Measurements from ENCODE around the gene RPL7A. TPM values are rescaled to one million over a fixed set of nuclear protein-coding genes. Genes with fewer than 3 reads are reported as not detected.
"Not testable (repeated sequence)": the region's sequence is repeated elsewhere in the genome, so short reads cannot be mapped to it uniquely, and the experiment has no call there.

The RPL7A gene
- total and polyA plus RNA-seq, 5 experiments from 2014 or later: 1,183 to 2,355 (median 1,387) TPM

DNA sequence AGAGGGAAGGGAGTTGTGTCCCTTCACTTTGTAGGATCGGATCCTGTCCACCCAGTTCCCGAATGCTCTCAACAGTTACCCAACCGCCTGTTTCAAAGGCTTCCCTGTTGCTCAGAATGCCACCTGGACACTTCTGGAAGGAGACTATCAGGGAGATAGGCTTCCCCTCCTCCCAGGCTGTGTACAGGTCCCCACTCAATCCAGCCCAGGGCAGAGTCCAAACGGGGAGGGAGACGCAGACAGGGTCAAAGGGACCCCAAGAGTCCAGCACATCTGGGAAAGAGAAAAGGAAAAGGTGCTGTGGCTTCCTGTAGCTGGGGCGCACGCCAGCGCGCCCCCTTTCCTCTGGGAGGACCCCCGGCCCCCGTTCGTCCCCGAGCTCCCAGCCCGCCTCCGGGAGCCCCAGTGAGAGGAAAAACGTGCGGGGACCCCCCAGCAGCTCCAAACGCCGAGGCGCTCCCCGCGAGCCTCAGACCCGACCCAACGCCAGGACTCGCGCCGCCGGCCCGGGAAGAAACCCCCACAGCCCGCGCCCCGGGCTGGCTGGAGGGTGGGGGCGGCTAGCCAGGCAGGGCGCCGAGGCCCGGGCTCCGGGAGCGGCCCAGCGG lies 27.2 kb downstream of the RPL7A start:
- ATAC-seq (peak in 1 of 2 donors; percentile 2), DNase-seq (peak in 2 of 10 donors; percentile 7 to 15)
- no peaks in the 10 kb centered on the region for H3K27me3 Mint-ChIP-seq
- H3K27ac Mint-ChIP-seq: peak overlapping the region; percentile 89 to 97 (median 94)
- POLR2A ChIA-PET: interaction anchor here (1.2 to 9.6 kb wide), 5 partner anchors 12 to 41 kb away, joined by 3 to 143 read pairs (median 5); partner anchors contain the start of genes MED22, RPL7A, SURF1 and SURF2
- H3K4me1 Mint-ChIP-seq: peaks cover 28 to 50% (median 48%) of the 10 kb centered on the region in 4 donors
- H3K9me3 Mint-ChIP-seq: no peaks in the 10 kb centered on the region
- H3K4me3 Mint-ChIP-seq: peak overlapping the region; percentile 87 to 98 (median 94)
- peaks cover 0 to 12% (median 0%) of the 10 kb centered on the region in 3 donors for H3K36me3 Mint-ChIP-seq

DNA sequence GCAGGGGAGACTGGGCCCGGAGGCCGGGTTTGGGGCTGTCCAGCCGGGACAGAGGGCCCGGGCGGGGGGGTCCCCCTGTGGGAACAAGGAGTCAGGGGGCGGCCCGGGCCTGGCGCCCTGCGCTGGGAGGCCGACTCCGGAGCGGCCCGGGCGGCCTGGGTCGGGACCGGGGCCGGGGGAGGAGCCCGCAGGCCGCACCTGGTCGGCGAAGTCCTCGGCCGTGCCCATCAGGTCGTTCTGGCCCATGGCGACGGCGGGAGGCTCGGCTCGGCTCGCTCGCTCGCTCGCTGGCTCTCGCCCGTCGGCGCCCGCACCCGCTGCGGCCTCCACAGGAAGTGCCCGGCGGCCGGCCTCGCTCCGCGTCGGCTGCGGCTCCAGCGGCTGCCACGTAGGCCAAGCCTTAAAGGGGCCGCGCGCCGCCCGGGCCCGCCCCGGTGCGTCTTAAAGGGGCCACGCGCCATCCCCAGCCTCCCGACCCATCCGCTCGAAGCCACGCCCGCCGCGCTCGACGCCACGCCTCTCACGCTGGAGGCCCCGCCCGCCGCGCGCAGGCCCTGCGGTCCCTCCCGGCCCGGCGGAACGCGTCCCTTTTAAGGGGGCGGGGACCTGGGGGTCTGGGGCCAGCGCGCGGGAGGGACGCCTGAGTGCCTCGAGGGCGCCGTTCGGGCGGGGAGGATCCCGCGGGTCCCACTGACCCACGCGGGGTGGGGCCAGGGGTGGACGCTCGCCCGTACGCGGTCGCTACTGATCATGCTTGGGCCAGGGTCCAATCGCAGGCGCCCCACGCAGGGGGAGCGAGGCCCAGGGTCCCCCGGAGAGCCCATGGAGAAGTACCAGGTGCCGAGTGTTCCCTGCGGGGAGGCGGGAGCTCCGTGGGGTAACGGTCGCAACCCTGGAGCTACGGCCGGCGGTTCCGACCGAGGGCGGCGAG lies 28.0 kb downstream of the RPL7A start, which contains the start of the genes STKLD1 and SURF4:
STKLD1 (plus strand) TSS at position 643 of the 931 bp plus-strand sequence; CDS start at position 751, 108 bp downstream.
SURF4 (minus strand) TSS at position 337 of the 931 bp plus-strand sequence; CDS start at position 246, 91 bp downstream.
- ATAC-seq: peak; percentile 83

DNA sequence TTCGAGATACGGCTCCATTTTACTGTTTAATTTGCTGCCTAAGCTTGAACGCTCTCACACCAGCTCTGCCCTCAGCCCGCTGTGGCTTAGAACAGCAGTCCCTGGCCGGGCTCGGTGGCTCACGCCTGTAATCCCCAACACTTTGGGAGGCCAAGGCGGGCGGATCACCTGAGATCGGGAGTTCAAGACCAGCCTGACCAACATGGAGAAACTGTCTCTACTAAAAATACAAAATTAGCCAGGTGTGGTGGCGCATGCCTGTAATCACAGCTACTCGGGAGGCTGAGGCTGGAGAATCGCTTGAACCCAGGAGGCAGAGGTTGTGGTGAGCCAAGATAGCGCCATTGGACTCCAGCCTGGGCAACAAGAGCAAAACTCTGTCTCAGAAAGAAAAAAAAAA lies 29.3 kb downstream of the RPL7A start:
- H3K36me3 Mint-ChIP-seq: peaks cover 0 to 11% (median 0%) of the 10 kb centered on the region in 3 donors
- POLR2A ChIA-PET: interaction anchor here (0.7 to 9.6 kb wide), 7 partner anchors 10 to 42 kb away, joined by 3 to 106 read pairs (median 5); partner anchors contain the start of genes MED22, REXO4, RPL7A and SURF1
- peak overlapping the region in 4 of 10 donors; percentile 24 to 62 (median 42) for H3K27ac Mint-ChIP-seq
- H3K27me3 Mint-ChIP-seq, ATAC-seq, DNase-seq, H3K9me3 Mint-ChIP-seq: not testable (repeated sequence)
- H3K4me3 Mint-ChIP-seq: peak overlapping the region in 9 of 10 donors; percentile 41 to 84 (median 74)
- H3K4me1 Mint-ChIP-seq: peaks cover 9 to 29% (median 27%) of the 10 kb centered on the region in 4 donors

More for the DNA sequence above, 28.0 kb downstream of the RPL7A start, which contains the start of the genes STKLD1 and SURF4:
- Mint-ChIP-seq H3K4me3 (peak within 1 kb of the TSS; percentile 87 to 98 (median 94)), H3K27ac (peak within 1 kb of the TSS; percentile 89 to 97 (median 94)), H3K9me3 (no peaks in the 10 kb centered on the region), H3K4me1 (peaks cover 20 to 42% (median 40%) of the 10 kb centered on the region in 4 donors), H3K36me3 (peaks cover 0 to 11% (median 0%) of the 10 kb centered on the region in 3 donors), H3K27me3 (no peaks in the 10 kb centered on the region)
- DNase-seq: peak; percentile 86 to 94 (median 92)
- POLR2A ChIA-PET: interaction anchor here (1.0 to 9.6 kb wide), 8 partner anchors 9 to 41 kb away, joined by 3 to 143 read pairs (median 5); partner anchors contain the start of genes MED22, RPL7A, SURF1 and SURF2

GRCh38 chr9:133377721-133378216 lies 29.8 kb downstream of the RPL7A start:
- Mint-ChIP-seq H3K4me3 (peak overlapping the region in 2 of 10 donors; percentile 22 to 72), H3K9me3 (no peaks in the 10 kb centered on the region), H3K27ac (peak overlapping the region in 1 of 10 donors; percentile 48), H3K4me1 (peaks cover 5 to 25% (median 22%) of the 10 kb centered on the region in 4 donors), H3K36me3 (peaks cover 0 to 10% (median 0%) of the 10 kb centered on the region in 3 donors), H3K27me3 (no peaks in the 10 kb centered on the region)
- no peak for DNase-seq
- POLR2A ChIA-PET: interaction anchor here (1.5 to 9.6 kb wide), 3 partner anchors 21 to 29 kb away, joined by 5 to 106 read pairs (median 9); partner anchors contain the start of genes MED22, RPL7A, SURF1 and SURF2
- ATAC-seq: no peak

DNA sequence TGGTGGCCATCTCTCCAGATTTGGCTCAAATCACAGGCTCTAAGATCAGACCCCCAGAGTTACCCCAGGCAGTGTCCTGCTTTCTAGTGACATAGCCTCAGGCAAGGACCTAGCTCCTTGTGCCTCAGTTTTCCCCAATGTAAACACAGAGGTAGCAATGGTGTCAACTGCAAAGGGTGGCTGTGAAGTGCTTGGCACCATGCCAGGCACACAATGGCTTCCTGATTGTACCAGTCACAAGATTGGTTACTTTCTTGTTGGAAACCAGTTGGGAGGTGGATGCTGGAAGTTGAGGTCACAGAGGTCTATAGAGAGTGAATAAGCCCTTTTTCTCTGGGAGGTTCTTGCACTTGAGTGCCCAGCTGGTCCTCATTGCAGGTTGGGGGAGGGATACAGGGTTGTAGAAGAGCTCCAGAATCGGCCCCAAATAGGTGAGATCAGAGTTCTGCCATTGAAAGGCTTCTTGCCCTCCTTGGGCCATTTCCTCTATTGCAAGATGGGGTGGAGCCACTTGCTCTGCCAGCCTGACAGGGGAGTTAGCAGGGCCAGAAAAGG lies 30.5 kb downstream of the RPL7A start:
- POLR2A ChIA-PET: no interaction called here
- Mint-ChIP-seq H3K27ac (peak overlapping the region in 2 of 10 donors; percentile 48 to 83), H3K4me3 (peak overlapping the region in 5 of 10 donors; percentile 22 to 82 (median 55)), H3K9me3 (no peaks in the 10 kb centered on the region), H3K4me1 (peaks cover 5 to 18% (median 17%) of the 10 kb centered on the region in 4 donors), H3K36me3 (peaks cover 0 to 3% (median 0%) of the 10 kb centered on the region in 3 donors), H3K27me3 (no peaks in the 10 kb centered on the region)
- DNase-seq (no peak), ATAC-seq (no peak)

- Mint-ChIP-seq H3K4me3 (peak overlapping the region in 1 of 10 donors; percentile 12), H3K4me1 (peaks cover 5 to 13% (median 11%) of the 10 kb centered on the region in 4 donors), H3K9me3 (no peaks in the 10 kb centered on the region), H3K27ac (peak overlapping the region in 1 of 10 donors; percentile 12), H3K27me3 (no peaks in the 10 kb centered on the region), H3K36me3 (peaks cover 0 to 3% (median 0%) of the 10 kb centered on the region in 3 donors)
- DNase-seq (no peak), ATAC-seq (no peak)
- POLR2A ChIA-PET: interaction anchor here (0.7 kb wide), 1 partner anchor 31 kb away, joined by 3 read pairs; the partner anchor contains the start of genes MED22 and RPL7A
These were observed 31.4 kb downstream of the RPL7A start for GRCh38 chr9:133379153-133380086.

DNA sequence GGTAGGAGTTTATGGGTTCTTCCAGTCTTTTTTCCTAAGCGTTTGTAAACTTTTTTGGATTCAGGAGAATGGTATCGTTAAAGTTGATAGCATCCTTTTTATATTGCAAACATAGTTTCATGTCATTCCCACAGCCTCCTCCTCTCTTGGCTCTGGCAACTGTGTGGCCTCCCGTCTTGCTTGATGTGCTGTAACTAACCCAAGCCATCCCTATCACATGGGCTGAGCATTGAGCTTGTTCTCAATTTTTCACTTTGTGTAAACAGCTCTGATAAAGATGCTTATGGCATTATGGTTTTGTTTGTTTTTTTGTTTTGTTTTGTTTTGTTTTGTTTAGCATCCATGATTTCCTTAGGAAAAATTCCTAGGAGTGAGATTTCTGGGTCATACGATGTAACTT lies 32.7 kb downstream of the RPL7A start:
- peaks cover 0 to 6% (median 3%) of the 10 kb centered on the region in 4 donors for H3K4me1 Mint-ChIP-seq
- no peaks in the 10 kb centered on the region for H3K27me3 Mint-ChIP-seq
- POLR2A ChIA-PET: interaction anchor here (0.5 to 0.7 kb wide), 2 partner anchors 104 to 661 kb away, joined by 4 to 5 read pairs; no protein-coding TSS in a partner anchor
- no peaks in the 10 kb centered on the region for H3K9me3 Mint-ChIP-seq
- H3K4me3 Mint-ChIP-seq: no peak overlapping the region
- no peaks in the 10 kb centered on the region for H3K36me3 Mint-ChIP-seq
- DNase-seq (no peak), ATAC-seq (no peak)
- H3K27ac Mint-ChIP-seq: no peak overlapping the region

DNA sequence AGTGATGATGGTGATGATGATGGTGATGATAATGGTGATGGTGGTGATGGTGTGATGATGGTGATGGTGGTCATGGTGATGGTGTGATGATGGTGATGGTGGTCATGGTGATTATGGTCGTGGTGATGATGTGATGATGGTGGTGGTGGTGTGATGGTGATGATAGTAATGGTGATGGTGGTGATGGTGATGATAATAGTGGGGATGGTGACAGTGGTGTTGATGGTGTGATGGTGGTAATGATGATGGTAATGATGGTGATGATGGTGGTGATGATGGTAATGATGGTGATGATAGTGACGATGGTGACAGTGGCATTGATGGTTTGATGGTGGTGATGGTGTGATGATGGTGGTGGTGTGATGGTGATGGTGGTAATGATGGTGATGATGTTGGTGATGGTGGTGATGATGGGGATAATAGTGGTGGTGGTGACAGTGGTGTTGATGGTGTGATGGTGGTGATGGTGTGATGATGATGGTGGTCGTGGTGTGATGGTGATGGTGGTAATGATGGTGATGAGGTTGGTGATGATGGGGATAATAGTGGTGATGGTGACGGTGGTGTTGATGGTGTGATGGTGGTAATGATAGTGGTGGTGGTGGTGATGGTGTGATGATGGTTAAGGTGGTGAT lies 34.6 kb downstream of the RPL7A start:
- Mint-ChIP-seq H3K4me3 (no peak overlapping the region), H3K27me3 (peaks cover 0 to 2% (median 0%) of the 10 kb centered on the region in 5 donors), H3K4me1 (peaks cover 0 to 3% (median 0%) of the 10 kb centered on the region in 4 donors), H3K9me3 (no peaks in the 10 kb centered on the region), H3K27ac (no peak overlapping the region), H3K36me3 (no peaks in the 10 kb centered on the region)
- POLR2A ChIA-PET: no interaction called here
- ATAC-seq (no peak), DNase-seq (no peak)

DNA sequence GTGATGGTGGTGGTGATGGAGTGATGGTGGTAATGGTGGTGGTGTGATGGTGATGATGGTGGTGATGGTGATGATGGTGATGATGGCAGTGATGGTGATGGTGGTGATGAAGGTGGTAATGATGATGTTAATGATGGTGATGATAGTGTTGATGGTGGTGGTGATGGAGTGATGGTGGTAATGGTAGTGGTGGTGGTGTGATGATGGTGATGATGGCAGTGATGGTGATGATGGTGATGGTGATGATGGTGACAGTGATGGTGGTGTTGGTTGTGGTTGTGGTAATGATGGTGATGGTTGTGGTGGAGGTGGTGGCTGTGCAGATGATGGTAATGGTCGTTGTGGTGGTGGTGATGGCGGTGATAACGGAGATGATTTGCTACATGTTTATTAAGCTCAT lies 35.4 kb downstream of the RPL7A start:
- POLR2A ChIA-PET: no interaction called here
- Mint-ChIP-seq H3K4me3 (no peak overlapping the region), H3K9me3 (no peaks in the 10 kb centered on the region), H3K36me3 (no peaks in the 10 kb centered on the region), H3K27me3 (peaks cover 0 to 3% (median 0%) of the 10 kb centered on the region in 5 donors), H3K4me1 (no peaks in the 10 kb centered on the region), H3K27ac (no peak overlapping the region)
- no peak for DNase-seq
- ATAC-seq: no peak

DNA sequence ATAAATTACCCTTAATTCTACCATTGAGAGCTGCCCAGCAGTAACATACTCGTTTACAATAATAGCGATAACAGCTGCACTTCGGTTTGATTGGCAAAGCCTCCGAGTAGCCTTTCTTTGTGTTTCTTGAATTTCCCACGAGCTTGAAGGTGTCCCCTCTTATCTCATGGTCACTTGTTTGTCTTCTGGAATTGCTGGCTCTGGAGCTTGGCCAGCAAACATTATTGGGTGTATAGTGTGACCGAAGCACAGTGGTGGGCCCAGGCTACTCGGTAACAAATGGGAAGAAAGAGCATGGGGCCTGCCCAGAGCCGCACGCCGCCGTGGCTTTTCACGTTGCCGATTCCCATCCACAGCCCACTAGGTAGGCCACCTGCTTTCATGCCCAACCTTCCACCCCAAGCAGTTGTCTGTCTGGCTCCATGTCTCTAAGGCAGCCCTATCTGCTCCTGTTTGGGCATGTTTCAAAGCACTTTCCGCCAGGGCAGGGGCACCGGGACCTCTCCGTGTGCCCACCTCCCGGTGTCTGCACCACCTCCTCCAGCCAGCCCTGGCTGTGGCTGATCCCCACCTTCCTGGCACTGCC lies 36.8 kb downstream of the RPL7A start:
- Mint-ChIP-seq H3K27ac (no peak overlapping the region), H3K4me1 (no peaks in the 10 kb centered on the region), H3K9me3 (no peaks in the 10 kb centered on the region), H3K36me3 (no peaks in the 10 kb centered on the region), H3K27me3 (peaks cover 0 to 6% (median 0%) of the 10 kb centered on the region in 5 donors), H3K4me3 (no peak overlapping the region)
- ATAC-seq (no peak), DNase-seq (no peak)
- POLR2A ChIA-PET: interaction anchor here (0.7 kb wide), 1 partner anchor 28 kb away, joined by 5 read pairs; the partner anchor contains the start of genes SURF1 and SURF2
